HL-60 (cell line): Measurements from ENCODE around the gene DPEP2.

Experiments
- CTCF ChIP-seq: IDR thresholded peaks from one replicate; pipeline ENCODE4 v1.5.1; 2011; ENCODE audit warnings: low read length, control low read depth, inconsistent platforms; ENCODE audit not compliant: insufficient read depth
- GABPA ChIP-seq: IDR thresholded peaks from 2 replicates; pipeline ENCODE4 v1.6.1; 2012; ENCODE audit warnings: low read depth
- POLR2AphosphoS5 ChIP-seq: IDR thresholded peaks from 2 replicates; pipeline ENCODE4 v1.6.1; 2012; ENCODE audit warnings: low read depth
- REST ChIP-seq: IDR thresholded peaks from 2 replicates; pipeline ENCODE4 v1.6.1; 2012; ENCODE audit warnings: low read depth; ENCODE audit not compliant: insufficient replicate concordance

- TF ChIP-seq CTCF (no peak), REST (no peak), POLR2AphosphoS5 (no peak), GABPA (no peak)
These were observed 34.7 kb downstream of the DPEP2 start for GRCh38 chr16:67964477-67965131.
